ENCODE results near the gene TPPP.

DNA sequence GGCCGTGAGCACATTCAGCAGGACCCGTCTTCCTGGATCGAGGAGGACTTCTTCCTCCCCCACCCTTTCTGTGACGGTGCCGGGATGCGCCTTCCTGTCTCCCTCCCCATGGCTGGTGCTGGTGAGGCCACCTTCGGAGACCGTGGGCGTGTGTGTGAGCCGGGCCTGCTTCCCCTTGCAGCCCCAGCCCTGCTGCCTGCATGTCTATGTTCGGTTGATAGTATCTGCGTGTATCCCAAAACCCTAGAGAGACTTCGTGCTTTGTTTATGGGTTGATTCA is 68.3 kb downstream of the TPPP start:
- no peak for TF ChIP-seq SPI1 (IDR thresholded peaks at IDR 0.05; ENCODE audit: low read depth, low read length)
- no peak for TF ChIP-seq TAF1 (IDR thresholded peaks at IDR 0.05; ENCODE audit: low read depth, low read length)
